ENCODE data around the gene COL9A3. TPM values are rescaled to one million over a fixed set of nuclear protein-coding genes. Genes with fewer than 3 reads are reported as not detected.

COL9A3 gene
- total RNA-seq, 1 donor from 2014 or later = 0.42 TPM

- no peak for DNase-seq (ENCODE audit: low spot score)
These were observed 20.0 kb upstream of the COL9A3 start for GRCh38 chr20:62796699-62797491.

DNA sequence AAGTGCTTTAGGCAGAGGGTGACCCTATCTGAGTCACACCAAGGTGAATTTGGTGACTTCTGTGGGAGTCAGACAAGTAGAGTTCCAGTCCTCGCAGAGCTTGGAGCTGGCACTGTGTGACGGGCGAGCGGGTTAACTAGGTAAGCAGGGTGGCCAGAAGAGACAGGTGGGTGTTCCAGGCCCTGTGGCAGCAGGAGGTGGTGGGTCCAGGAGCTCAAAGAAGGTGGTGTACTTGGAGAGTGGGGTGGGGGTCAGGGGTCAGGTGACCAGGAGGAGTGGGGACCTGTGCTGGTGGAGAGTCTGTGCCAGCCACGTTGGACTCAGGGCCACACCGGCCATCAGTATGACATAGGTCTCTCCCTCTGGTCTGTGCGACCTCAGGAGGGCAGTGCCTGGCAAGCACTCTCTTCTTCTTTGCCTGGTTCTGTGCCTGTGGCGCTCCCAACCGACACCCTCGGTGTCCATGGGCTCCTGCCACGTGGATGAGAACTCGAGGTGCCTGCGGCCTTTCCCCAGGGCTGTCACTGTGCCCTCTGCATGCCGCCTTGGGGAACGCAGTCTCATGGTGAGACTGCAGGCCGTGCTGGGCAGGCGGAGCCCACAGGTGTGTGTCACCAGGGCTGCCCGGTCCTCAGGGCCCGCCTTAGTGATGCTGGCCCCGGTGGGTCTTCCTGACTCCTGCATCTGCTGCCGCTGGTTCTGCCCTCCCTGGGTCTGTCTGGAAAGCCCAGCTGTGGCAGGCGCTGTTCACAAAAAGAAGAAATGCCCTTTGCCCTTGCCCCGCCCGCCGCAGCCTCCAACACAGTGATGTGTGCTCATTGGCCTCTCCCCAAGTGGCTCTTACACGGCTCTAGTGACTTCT is 18.9 kb upstream of the COL9A3 start:
- no peak for DNase-seq (ENCODE audit: low spot score)

DNA sequence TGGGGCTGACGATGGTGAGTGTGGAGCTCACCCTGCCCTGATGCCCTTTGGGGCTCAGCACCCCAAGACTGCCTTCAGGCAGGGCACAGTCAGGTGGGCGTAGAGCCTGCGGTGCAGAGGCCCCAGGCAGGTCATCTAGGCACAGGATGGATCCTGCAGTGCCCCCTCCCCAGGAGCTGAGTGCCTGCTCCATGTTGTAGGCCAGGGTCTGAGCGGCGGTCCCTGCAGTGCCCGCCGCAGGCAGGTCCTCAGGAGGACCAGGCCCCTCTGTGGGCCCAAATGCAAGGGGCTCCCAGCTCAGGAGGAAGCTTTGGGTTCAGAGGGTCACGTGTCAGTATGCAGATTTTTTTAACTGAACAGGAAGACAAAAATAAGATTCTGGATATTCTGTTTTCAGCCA is 17.8 kb upstream of the COL9A3 start:
- no peak for DNase-seq (ENCODE audit: low spot score)

GRCh38 chr20:62799459-62799858 is 17.4 kb upstream of the COL9A3 start:
- no peak for DNase-seq (ENCODE audit: low spot score)

DNA sequence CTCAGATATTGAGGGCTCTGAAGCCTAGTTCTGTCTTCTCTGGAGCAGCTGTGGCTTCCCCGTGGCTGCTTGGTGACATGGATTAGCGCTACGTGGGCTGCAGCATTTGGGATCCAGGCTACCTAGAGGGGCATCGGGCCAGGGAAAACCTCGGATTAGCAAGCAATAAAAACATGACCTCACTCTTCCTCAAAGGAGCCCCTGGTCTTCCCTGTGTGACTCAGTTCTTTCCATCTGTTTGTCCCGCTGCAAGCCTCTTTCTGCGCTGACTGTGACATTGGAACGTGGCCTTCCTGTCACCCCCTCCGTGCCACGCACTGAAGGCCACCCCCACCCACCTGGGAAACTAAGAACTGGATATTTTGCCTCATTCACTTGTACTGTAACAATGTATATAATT is 17.0 kb upstream of the COL9A3 start:
- DNase-seq (ENCODE audit: low spot score) = no peak

DNA sequence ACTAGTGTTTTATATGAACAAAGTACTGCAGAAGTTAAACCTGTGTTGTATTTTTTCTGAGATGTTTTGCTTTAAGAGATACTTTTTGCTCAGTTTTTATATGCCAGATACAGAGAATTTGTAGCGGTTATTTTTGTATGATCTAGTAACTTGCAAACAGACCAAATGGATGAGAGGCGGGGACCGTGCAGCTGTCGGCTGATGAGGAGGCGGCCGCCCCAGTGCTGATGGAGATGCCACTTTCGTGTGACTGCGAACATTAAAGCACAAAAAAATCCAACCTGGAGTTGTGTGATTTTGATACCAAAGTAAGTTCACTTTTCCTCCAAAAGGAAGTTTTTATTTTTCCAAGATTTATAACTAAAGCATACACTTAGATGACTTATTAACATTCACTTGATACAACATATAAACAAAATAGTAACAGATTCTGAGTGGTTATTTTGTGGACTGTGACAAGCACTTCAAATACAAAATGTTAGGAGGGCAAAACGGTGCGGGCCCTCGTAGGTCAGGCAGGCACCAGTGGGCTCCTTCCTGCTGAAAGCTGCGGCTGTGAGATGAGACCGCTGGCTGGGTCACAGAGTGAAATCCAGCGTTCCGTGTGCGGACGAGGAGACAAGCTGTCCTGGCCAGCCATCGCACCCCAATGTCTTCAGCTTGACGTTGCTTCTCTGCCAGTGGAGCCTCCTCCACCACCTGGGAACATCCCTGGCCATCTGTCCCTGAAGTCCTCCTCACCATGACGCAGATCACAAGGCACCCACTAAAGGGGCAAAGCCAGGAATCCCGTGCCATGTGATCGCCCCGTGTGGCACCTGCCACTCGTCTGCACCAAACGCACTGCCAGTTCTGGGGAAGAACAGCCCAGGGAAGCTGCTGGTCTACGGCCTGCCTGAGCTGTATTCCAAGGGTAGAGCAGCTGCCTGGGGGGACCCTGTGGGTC is 16.3 kb upstream of the COL9A3 start:
- DNase-seq (ENCODE audit: low spot score) = no peak

- no peak for DNase-seq (ENCODE audit: low spot score)
These were observed 15.4 kb upstream of the COL9A3 start for GRCh38 chr20:62801284-62802010.

DNA sequence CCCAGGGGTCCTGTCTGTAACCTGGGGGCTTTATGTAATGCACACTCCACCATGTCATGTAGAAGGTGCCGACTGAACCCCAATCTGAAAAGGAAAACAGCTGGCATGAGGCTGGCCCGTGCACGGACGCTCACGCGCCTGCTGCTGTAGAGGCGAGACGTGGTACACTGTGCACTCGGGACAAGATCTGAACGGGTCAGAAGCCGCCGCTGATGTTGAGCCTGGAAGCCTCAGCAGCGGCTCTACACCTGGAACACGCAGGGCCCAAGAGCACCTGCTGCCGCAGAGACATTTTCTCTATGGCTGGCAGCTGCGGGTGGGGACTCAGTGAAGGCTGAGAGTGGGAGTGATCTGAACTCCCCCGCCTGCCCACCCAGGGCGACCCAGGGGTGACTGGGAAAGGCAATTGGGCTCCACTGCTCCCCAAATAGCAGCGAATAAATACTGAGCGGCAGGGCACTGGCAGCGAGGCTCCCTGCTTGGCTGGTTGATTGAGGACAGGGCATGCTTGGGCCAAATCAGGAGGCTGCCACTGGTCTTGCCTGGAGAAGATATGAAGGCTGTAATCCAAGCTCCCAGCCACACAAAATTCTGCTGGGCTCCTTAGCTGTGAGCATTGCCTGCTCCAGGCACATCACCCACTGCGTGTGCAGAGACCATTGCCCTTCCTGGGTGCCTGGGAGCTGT is 14.7 kb upstream of the COL9A3 start:
- no peak for DNase-seq (ENCODE audit: low spot score)

GRCh38 chr20:62804021-62804626 is 12.7 kb upstream of the COL9A3 start:
- no peak for DNase-seq (ENCODE audit: low spot score)

GRCh38 chr20:62804627-62805154 is 12.2 kb upstream of the COL9A3 start, which contains the start of gene OGFR:
OGFR (plus strand) TSS chr20:62804835; CDS start chr20:62804860, 25 bp downstream.
- no peak for DNase-seq (ENCODE audit: low spot score)

DNA sequence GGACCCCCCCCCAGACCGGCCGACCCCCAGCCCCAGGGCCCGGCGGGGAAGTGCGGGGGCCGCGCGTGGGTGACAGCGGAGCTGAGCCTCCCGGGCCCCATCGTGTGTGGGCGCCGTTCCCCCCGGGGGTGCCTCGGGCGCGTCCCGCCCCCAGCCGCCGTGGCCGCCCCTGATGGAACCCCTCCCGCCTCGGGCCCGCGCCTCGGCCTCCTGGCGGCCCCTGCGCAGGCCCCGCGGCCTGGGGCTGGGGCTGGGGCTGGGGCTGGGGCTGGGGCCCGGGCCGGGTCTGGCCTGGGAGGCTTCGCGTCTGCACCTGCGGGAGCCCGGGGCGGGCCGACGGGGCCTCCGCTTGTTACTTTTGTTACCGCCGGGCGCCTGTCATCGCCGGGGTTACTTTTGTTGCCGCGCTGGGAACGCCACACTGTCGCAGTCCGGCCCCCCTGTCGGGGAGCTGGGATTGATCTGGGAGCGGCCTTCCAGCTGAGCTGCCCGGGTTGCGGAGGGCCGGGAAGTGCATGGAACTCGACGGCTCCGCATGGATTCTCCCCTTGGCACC is 11.6 kb upstream of the COL9A3 start:
- DNase-seq (ENCODE audit: low spot score) = no peak

- no peak for DNase-seq (ENCODE audit: low spot score)
These were observed 11.0 kb upstream of the COL9A3 start for GRCh38 chr20:62805711-62806382.

DNA sequence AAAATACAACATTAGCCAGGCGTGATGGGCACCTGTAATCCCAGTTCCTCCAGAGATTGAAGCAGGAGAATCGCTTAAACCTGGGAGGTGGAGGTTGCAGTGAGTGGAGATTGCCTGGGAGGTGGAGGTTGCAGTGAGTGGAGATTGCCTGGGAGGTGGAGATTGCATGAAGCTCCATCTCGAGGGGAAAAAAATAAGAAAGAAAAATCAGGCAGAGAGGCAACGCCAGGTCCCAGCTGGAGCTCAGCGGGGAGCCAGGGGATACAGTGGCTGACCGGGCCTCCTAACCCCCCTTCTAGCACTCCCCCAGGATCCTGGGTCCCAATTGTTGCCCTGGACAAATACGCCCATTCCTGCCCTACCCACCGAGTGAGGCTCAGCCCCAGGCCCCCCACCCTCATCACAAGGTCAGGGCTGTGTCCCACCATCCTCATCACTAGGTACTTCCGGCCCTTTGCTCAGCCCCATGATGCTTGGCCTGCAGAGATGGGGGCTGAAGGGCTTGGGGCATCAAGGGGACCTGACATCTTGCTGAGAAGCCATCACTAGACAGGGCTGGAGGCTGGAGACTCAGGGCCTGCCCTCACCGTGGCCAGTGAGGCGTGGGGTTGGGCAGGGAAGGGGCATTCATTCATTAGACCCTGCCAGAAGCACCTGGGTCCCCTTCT is 10.3 kb upstream of the COL9A3 start:
- DNase-seq (ENCODE audit: low spot score) = no peak

- DNase-seq (ENCODE audit: low spot score) = no peak
These were observed 9.2 kb upstream of the COL9A3 start for GRCh38 chr20:62807444-62808210.

DNA sequence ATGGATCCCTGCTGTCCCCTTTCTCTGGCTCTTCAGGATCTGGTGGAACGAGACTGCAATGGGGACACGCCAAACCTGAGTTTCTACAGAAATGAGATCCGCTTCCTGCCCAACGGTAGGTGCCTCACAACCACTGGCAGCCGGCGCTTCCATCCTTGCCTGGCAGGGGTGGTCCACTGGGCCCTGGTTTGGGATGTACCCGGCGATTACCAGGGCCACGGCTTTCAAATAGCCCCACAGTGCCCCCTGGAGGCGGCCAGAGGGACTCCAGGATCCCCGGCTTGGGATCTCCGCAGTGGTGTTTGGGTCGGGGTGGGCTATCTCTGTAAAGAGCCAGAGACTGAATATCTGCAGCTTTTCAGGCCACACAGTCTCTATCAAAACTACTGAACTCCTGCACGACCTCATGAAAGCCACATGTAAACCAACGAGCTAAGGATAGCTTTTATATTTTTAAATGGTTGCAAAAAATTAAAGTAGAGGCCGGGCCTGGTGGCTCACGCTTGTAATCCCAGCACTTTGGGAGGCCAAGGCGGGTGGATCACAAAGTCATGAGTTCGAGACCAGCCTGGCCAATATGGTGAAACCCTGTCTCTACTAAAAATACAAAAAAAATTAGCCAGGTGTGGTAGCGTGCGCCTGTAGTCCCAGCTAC is 8.5 kb upstream of the COL9A3 start:
- DNase-seq (ENCODE audit: low spot score) = no peak
